NCI-H146 treated with DMSO at 0.1 percent for 48 hours (cell line): ENCODE results near the gene MAP10.
"Not testable (repeated sequence)": the region's sequence is repeated elsewhere in the genome, so short reads cannot be mapped to it uniquely, and the experiment has no call there.

ENCODE experiments used
- DNase-seq: peaks from one replicate; lab custom pipeline; 2025; ENCODE audit not compliant: unreplicated experiment; lab: John Stamatoyannopoulos, UW

Gene MAP10

GRCh38 chr1:232805269-232806185 lies at the start of gene MAP10:
Gene MAP10 (plus strand): TSS chr1:232805416. CDS start chr1:232805450, 34 bp downstream.
- peak; percentile 64 for DNase-seq

- no peak for DNase-seq
These were observed 40.6 kb upstream of the MAP10 start for GRCh38 chr1:232764458-232765251.

DNA sequence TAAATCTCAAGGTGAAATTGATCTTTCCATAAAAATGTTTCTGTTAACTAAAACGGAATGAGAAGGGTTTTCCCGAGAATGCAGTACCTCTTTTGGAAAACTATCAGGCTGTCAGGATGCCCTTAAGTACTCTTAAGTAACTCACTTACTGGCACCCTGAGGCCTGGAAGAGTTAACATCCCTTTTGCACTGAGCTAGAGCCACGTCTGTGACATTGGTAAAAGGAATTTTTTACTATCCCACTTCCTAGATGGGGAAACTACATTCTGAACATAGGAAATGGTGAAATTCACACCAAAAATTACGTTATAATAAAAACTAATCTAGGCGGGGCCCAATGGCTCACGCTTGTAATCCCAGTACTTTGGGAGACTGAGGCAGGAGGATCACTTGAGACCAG lies 39.7 kb upstream of the MAP10 start:
- no peak for DNase-seq

DNA sequence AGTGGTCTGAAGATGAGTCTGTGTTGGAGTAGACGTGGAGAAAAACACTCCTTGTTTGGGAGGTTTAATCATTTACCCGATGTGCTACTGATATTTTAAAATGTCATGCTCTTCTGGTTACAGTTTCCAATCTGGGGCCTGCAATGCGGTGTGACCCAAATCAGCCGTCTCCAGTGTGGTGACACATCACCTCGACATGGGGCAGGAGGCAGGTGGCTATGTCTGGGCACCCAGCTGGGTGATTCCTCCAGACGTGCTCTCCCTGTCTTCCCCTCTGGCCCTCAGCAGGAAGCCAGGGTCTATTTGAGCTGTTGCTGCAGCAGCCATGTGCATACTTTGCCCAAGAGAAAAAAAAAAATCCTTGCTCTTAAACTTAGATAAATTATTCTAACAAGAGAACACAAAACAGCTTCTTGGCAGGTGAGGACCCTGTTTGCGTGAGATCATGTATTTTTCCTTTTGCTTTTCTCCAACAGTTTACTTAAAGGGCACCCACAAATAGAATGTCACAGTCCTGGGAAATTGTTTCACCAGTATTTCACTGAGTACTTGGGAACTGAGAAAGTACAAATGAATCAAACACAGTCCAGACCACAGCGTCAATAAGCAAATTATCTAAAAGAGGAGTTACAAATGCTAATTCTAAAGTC lies 38.9 kb upstream of the MAP10 start:
- DNase-seq = no peak

DNA sequence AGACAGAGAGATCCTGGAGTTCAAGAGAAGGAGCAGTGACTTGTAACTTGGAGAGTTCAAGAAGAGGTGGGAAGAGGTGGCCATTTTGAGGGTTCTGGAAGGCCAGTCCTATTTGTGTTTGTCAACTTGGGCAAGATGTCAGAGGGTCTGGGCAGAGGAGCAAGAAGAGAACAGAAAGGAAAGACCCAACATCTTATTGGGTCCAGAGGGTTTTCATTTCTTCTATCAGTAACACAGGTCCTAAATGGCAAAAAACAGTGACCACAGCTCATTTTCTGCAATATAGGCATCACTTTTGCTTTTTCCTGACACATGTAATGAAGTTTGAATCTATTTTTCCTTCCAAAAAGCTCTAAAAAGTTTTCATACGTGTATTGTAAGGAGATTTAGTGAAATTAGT lies 38.3 kb upstream of the MAP10 start:
- DNase-seq = no peak

GRCh38 chr1:232767305-232768074 lies 37.7 kb upstream of the MAP10 start:
- DNase-seq = no peak

DNA sequence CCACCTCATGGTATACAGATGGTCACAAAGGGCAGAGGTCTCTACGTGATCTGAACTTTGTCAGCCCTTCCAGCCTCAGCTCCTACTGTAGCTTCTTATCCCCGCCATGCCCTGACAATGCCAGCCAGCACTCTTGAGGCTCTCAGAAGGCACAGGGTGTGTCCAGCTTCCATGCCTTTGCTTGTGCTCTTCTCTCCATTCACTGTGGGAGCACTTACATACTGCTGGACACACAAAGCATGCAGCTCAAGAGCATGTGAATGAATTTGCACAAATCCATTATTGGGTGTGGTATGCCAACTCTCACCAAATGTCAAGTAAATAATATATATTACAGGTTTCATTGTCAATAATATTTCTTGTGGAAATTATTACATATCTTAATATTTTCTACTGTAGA lies 36.4 kb upstream of the MAP10 start:
- no peak for DNase-seq

DNA sequence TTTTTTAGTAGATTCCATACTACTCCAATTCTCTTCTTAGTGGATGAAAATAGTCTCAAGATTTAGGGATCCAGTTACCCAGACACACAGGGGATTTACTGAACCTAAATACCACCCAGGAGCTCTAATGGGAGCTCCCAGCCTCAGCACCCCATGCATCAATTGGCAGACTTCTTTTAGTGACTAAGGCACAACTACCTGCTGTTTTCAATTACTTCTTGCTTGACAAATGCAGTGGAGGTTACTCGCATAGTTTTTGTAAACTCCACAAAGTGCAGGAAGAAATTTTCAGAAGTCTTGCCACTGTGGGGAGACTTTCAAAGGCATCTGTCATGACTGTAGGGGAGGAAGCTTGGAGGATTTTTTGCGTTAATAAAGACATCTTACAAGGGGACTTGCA lies 35.5 kb upstream of the MAP10 start:
- no peak for DNase-seq

DNA sequence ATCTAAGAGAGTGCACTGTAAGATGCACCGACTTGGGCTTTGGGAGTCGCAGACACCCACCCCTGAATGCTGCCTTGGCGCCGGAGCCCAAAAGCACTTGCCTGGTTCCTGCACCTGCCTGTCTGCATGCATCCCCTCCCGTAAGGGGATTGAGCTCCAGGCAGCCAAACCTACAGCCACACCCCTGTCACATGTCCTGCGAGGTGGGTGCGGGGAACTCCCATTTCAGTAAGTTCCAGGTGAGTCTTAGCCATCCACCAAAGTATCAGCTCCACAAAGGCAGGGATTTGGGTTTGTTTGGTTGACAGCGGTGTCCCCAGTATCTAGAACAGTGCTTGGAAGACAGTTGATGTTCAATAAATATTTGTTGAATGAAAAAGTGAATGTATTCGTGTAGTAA lies 31.5 kb upstream of the MAP10 start:
- no peak for DNase-seq

DNA sequence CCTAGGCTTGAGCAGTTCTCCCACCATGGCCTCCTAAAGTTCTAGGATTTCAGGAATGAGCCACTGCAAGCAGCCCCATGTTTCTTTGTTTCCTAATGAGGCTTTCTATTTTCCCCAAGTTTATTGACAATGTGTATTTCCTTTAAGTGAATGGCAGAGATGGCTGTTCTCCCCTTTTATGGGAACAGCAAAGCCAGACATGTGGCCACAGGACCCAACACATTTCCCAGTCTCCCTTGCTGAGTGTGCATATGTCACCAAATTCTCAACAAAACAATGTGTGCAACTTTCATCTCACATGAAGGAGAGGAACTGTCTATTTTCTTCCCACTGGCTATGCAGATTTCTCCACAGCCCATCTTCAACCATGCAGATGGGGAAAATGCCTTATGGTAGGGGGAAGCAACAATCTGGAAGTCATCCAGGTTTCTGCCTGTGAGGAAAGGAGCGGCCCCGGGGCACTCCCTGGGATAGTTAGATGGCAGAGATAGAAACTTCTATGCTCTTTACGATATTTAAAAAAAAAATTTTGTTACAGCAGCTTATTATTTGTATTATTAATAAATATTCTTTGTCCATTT lies 28.6 kb upstream of the MAP10 start:
- DNase-seq = no peak

DNA sequence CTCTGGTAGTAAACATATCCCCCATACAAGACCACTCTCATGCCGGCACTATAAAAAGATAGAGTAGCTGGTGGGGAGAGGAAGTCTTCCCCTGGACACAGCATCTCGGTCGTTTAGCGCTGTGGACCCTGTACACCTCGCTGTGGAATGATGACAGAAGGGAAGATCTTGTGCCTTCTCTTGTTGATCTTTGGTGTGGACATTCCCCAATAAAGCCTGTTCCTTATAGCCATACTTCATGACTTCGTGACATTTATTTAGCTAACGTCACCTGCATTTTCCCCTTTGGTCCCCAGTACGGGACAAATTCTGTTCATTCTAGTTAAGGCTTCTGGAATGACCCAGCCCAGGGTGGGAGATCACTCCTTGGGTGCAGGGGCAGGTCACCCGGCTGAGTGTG lies 24.9 kb upstream of the MAP10 start:
- no peak for DNase-seq

- DNase-seq = no peak
These were observed 20.4 kb upstream of the MAP10 start for GRCh38 chr1:232784794-232785193.

DNA sequence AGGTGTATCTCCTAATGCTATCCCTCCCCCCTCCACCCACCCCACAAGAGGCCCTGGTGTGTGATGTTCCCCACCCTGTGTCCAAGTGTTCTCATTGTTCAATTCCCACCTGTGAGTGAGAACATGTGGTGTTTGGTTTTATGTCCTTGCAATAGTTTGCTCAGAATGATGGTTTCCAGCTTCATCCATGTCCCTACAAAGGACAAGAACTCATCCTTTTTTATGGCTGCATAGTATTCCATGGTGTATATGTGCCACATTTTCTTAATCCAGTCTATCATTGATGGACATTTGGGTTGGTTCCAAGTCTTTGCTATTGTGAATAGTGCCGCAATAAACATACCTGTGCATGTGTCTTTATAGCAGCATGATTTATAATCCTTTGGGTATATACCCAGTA lies 19.6 kb upstream of the MAP10 start:
- DNase-seq = not testable (repeated sequence)

- no peak for DNase-seq
These were observed 18.3 kb upstream of the MAP10 start for GRCh38 chr1:232786845-232787455.

GRCh38 chr1:232788235-232788872 lies 16.9 kb upstream of the MAP10 start:
- DNase-seq = no peak

DNA sequence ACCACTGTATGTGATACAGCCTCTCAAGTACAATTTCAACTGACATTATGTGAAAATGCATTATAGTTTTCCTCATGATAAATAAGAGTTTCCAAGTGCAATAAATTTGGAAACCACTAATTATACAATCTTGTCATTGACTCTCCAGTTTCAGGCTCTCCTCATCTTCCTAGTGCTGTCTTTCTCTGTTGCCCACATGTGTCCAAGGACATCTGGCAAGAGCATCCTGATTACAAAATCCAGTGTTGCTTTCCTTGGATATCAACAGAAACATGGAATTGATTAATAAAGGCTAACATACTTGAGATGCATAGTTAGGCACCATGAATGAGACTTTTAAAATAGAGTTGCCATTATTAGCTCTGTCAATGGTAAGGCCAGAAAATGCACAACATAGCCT lies 15.6 kb upstream of the MAP10 start:
- no peak for DNase-seq

DNA sequence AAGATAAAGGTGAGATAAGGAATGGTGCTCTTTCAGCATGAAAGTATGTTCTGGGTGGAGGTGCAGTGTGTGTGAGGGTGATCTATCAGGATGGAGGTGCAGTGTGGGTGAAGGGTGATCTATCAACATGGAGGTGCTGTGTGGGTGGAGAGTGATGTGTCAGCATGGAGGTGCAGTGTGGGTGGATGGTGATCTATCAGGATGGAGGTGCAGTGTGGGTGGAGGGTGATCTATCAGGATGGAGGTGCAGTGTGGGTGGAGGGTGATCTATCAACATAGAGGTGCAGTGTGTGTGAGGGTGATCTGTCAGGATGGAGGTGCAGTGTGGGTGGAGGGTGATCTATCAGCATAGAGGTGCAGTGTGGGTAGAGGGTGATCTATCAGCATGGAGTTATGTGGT lies 12.3 kb upstream of the MAP10 start:
- DNase-seq = no peak

DNA sequence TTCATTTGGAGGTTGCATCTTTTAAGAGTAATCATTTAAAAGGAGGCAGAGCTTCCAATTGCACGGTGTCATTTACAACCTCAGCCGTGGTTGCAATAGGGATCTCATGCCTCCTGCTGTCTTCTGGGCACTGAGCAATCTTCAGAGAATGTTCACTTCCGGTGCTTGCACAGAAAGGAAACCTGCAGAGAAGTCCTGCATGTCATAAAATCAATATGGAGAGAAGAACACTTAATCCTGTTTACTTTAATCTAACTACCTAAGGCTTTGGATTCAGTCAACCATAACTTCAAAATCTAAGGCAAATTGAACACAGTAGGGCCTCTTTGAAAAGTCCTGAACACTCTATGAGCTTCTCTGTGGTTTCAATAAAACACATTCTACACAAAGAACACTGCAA lies 11.3 kb upstream of the MAP10 start:
- peak; percentile 90 for DNase-seq

GRCh38 chr1:232795497-232796053 lies 9.6 kb upstream of the MAP10 start:
- no peak for DNase-seq
